ENCODE measurements around the gene GABRA4.

Gene GABRA4

DNA sequence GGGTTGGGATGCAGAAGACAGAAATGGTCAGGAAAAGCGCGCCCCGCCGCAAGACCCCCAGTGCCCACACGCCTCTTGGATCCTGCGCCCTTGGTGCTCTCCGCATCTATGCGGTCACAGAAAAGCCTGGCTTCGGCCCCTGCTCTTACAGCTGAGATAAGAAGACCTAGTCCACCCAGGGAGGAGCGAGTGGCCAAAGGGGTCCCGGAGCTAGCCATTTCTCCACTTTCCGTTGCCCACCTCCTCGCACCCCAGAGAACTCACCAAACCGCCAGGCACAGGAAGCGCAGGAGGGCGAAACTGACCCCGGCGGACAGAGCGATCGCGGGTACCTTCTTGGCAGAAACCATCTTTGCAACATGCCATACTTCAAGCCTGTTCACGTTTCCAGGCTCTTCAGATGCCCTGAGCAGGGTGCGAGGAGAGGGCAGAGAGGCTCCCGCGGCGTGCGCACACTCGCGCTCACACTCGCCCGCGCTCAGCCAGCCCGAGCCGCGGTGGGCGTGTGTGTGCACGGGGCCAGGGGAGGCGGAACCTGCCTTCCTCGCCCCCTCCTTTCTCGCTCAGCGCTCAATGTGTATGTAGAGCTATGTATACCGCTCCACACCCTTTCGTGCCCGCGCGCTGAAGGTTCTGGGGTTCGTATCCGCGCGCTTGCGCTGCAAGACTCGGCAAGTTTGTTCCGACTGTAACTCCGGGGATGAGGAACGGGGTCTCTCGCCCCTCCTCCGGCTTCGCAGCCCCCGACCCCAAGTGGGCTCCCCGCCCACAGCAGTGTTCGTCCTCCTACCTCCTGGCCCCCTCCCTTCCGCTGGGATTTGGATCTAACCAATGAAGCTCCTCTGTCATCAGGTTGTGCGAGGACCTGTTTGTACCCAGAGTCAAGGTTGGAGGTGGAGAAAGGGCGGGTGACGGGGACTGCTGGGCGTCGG is at the start of gene GABRA4:
GABRA4 (minus strand) TSS at position 507 of the 932 bp plus-strand sequence; CDS start at position 350, 157 bp downstream.
- no peak for DNase-seq

DNA sequence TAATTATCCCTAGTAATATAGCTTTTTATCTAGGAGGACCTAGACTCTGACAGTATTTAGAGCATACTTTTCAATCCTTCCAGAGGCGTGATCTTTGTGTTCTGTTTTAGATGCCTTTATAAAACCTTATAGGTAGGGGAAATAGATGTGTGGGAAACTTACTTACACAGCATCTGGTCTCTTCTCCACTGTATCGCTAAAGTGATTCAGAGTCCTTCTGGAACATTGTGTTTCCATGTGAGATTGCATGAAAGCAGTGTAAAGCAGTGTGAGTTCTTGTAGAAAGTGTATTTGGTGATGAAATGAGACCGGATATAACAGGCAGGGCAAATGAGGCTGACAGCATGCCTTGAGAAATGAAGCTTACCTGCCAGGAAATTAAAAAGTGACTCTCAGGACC is 47.4 kb upstream of the GABRA4 start:
- no peak for DNase-seq

DNA sequence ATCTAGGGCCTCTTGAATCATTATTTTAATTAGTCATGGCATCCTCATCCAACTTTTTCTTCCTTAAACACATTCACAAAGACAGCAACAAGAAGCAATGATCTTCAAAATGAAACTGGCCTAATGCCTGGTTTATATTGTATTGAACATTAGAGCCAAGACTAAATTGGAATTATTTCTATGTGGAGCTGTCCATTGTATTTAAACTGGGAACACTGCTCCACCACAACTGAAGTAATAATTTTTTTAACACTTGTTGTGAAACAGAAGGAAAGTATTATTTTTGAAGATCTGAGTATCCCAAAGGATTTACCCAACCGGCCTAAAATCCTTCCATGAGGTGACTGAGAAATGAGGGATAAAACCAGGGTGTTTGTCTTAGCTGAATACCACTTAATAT is 44.9 kb upstream of the GABRA4 start:
- DNase-seq, result no peak

DNA sequence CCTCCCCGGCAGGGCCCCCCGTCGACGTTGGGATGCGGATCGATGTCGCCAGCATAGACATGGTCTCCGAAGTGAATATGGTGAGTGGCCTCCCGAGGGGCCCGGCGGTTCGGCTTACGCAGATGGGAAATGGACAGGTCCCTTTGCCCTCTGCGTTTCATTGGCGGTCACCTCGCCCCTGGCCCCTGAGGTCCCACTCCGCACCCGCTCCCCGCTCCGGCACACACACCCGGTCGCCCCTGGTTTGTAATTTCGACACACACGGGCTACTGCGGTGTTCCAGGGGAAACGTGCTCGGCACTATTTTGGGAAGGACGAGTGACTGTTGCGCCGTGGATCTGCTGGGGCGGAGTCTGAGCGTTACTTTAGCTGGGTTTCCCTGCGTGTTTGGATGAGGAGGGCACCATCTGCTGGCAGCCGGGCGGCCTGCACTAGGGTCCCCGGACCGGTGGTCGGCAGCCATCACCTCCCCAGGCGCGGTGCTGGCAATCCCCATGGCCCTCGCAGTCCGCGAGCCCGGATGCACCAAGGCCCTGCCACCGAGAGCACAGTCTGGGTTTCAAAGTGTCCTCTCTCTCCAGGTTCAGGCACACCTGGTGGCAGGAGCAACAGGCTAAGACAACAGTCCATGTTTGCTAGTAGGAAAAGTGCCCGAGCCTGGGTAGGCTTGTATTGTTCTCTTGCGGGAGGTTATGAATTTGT is 39.2 kb upstream of the GABRA4 start:
- peak; percentile 46 for DNase-seq

DNA sequence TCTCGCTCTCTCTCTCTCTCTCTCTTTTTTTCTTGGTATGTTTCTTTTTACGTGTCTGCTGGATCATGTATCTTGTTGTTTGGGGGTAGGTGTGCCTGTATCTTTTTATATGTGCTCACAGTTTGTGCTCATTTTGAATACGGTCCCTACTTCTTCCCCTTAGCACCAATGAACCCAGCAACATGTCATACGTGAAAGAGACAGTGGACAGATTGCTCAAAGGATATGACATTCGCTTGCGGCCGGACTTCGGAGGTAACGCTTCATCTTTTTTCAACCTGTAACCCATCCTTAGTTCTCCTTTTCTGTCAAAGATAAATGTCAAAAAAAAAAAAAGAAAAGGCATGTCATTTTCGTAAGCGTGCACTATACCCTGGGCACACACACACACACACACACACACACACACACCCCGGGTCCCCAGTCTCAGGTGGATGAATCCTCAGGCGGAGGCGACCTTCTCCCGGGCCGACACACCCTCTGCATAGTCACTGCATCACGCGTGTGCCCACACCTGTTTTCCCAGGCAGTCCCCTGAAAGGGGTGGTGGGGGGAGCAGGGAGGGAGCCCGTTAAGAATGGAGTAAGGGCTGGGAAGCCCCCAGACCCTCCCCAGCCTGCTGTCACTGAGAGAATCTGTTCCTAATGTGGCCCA is 38.5 kb upstream of the GABRA4 start:
- no peak for DNase-seq

DNA sequence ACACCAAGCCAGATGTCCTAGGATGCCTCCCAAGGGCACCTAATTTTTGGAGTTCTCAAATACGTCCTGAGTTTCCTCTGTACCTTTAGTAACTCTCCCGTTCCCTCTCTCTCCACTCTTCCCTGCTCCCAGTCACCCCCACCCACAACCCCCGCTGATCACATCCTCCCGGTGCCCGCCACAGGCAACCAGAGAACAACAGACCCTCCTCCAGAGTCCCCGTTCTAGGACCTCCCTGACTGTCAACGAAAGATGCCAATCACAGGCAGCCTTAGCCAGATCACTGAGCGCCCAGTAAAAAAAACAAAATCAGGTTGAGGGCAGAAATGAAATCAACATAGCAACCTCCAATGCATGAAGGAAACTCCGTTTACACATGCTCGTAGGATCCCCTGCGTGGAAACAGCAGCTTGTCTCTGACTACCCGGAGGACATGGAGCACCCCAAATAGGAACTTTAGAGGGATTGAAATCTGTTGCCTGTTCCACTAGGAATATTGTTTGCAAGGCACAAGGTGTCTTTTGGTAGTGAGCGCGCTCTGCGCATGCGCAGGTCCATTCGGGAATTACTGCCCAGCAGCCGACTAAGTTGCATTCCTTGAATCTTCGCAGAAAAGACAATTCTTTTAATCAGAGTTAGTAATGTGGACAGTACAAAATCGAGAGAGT is 37.8 kb upstream of the GABRA4 start, which contains the start of gene GABRB1:
GABRB1 (plus strand) TSS at position 557 of the 668 bp plus-strand sequence.
- DNase-seq, result peak; percentile 28

DNA sequence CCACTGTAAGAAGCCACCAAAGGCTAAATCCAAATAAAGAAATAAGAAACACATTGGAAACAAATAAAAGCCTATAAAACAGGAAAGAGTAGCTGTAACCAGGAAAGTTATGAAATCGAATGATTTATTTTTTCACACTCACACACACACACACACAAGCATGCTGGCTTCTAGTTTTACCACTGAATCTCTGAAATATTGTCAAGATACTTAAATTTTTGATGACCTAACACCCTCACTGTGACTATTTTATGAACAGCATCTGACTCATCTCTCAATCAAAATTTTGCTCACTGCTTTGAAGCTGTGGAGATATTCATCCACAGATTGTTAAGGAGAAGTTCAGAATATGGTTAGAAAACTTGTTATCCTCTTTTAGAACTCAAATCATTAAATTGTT is 24.1 kb upstream of the GABRA4 start:
- DNase-seq, result peak; percentile 68

DNA sequence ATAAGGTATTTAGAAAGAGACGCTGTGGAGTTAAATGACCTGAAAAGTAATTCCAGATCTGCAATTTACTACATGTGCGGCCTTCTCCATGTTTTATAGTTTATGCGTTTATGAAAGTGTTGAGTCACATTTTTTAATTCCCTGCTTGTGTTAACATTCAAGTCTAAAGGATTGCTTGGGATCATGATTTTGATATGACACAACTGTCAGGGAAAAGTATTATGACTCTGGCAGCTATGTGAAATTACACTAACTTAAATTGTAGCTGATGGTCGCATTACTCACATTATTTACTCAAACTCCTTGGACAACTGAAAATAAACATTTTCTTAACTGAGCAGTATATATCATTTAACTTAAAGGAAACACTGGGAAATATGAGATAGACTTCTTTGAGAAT is 23.7 kb upstream of the GABRA4 start:
- DNase-seq, result peak; percentile 65

DNA sequence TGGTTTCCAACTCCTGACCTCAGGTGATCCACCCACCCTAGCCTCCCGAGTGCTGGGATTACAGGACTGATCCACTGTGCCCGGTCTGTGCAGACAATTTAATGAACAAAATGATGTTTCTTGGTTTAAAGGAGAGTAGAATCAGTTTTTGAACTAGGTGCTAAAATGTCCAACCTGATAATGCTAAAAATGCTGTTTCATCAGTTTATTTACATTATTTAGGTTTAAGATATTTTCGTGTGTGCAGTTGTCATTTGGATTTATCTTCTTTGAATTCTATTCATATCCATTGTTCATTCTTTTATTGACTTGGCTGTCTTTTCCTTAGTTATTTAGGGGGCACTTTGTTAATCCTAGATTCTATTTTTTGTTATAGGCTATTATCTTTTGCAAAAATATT is 20.0 kb upstream of the GABRA4 start:
- no peak for DNase-seq

DNA sequence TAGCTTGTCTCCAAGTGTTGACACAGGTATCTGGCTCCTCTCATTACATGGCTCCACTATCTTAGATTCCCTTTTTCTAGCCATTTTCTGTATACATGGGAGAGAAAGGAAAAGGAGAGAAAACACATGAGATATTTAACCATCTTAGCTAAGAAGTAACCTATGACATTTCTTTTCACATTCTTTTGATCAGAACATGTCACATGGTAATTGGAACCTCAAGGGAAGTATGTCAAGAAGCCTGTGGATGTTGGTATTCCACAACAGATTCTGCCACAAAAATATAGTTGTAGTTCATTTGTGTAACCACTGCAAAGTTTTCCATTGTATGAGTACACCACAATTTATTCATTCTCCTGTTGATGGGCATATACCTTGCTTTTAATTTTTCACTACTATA is 19.3 kb upstream of the GABRA4 start:
- no peak for DNase-seq

DNA sequence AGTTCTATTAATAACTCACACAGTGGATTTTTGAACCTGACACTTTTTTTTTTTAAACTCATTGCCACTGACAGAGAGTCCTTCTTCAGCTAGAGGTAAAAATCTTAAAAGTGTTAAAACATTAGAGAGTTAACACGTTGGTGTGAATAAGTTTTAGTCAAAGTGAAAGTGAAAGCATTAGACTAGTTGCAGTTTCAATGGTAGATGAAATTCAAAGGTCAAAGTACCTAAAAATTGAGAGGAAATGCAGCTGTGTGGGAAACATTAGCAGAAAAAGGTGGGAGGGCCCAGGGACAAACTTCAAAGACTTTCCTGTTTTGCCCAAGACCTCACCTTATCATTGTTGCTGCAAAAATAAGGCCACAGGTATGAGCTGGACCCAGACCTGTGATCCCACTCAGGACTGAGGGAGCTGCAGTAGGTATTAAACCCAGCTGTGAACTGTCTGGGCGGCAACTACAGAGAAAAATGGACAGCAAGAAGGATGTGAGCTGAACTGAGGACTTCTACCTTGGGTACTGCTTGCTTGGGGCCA is 17.6 kb upstream of the GABRA4 start:
- DNase-seq, result no peak

DNA sequence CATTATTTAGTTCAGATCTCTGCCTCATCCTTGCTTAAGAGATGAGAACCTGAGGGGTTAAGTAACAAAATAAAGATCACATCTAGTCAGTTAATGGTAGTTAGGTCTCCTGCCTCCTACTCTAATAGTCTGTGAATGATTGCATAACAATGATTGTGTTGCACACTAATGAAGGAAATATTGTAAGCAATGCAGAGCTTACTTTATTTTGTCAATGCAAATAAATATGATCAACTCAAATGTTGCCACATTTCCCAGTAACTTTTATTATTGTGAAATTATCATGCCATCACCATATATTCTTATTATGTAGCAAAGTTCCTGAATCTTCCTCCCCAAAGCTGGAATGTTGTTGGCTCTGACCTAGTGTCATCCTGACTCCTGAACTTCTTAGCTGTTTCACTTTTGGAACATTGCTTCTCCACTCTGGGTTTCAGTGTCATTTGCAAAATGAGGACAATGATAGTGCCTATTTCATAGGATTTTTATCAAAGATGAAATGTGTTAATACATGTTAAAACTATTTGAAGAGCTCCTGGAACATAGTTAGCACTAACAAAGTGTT is 17.0 kb upstream of the GABRA4 start:
- DNase-seq, result peak; percentile 6

DNA sequence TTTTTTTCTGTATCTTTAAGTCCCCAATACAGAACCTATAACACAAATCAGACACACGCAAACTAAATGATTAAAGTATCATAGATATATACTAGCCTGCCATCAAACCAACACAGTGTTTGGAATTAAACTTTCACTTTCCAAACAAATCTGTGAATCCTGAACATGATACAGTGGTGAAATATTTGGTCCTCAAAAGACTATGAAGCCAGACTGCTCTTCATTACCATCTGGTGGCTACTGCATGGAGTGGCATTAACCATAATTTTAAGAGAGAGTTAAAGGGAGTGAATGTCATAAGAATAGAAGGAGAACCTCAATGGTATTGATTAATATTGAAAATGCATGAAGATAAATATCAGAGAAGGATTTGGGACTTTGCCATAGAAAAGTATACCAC is 9.2 kb upstream of the GABRA4 start:
- DNase-seq, result peak; percentile 53

DNA sequence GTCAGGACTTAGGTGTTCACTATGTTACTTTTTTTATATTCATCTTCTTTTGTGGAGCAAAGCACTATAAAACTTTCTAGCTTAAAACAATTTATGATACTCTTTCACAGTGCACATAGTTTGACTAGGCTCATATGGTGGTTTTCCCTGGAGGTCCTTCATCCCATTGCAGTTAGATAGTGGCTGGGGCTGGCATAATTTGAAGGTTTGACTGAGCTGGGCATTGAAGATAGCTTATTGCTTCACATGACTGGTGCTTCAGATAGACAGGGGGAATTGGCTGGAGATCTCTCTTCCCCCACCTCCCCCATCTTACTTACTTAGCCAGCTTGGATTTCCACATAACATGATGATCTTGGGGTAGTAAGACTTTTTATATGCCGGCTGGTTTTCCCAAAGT is 7.0 kb upstream of the GABRA4 start:
- no peak for DNase-seq

DNA sequence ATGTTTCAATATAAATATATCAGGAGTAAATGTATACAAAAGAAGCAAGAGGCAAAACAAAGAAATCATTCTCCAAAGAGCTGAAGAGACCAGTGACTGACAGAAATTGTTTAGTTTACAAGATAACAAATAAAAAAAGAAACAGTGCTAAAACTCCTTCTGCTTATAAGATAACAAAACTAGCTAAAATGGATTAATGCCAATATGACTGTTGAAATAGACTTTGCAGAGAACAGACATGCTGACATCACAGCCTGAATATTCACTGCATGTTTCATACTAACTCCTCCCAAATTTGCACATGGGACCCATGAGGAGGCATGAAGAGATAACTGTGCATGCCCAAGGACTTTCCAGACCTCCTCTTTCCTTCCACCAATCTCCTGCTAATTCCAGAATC is 6.2 kb upstream of the GABRA4 start:
- peak; percentile 34 for DNase-seq

DNA sequence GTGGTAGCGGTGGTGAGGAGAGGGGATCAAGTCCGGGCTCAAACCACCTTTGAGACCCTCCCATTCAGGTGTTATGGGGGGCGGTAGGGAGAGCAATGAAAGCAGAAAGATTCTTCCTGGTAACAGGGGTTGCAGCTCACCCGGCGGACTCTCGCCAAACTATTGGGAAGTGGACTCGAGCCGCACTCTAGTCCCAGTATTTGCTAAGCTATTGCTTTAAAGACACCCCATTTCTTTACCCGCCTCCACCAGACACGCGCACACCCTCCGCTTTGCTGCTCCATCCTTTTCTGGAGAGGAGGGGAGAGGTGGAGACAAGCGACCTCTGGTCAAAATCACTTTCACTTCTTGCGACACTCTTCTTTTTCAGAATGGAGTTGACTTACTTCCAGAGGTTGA is 625 bp upstream of the GABRA4 start:
- DNase-seq, result no peak

DNA sequence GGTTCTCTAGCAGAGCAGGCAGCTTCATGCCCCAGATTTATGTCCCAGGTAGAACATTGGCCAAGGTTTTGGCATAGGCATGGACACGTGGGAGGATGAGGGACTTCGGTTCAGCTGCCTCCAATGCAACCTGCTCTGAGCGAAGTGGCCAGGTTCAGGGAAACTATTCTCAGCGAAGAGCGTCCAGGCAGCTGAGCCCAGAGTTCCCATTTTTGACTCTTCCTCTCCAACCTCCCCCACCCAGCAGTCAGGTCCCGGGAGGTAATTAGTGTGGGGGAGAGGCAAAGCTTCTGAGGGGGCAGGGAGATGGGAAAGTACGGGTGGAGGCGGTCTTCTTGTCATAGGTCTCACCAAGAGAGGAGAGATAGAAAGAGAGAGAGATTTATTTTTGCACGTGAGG is 1.0 kb downstream of the GABRA4 start:
- no peak for DNase-seq

DNA sequence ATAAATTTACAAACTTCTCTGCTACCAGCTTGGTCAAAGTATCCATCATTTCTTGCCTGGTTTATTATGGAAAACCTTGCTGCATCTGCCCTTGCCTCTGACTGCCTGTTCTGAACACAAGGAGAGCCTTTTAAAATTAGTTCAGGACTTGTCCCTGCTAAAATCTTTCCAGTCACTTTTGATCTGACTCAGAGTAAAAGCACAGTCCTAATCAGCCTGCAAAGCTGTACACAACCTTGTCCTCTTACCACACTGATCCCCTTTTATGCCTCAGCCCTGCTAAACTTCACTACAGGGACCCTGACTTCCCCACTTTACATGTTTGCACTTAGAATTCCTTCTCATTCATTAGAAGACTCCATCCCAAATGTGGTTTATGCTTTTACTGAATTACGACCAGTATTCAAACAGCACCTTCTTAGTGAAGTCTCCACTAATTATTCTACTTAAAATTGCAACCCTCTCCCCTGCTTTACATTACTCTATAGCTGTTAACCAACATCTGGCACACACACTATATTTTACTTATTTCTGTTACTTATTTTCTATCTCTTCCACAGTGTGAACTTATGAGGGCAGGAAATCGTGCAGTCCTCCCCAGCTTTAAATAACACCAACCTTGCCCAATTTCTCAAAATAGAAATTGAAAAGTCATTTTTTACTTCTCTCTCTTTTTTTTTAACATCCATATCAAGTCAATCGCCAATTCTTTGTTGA is 6.3 kb downstream of the GABRA4 start:
- no peak for DNase-seq

DNA sequence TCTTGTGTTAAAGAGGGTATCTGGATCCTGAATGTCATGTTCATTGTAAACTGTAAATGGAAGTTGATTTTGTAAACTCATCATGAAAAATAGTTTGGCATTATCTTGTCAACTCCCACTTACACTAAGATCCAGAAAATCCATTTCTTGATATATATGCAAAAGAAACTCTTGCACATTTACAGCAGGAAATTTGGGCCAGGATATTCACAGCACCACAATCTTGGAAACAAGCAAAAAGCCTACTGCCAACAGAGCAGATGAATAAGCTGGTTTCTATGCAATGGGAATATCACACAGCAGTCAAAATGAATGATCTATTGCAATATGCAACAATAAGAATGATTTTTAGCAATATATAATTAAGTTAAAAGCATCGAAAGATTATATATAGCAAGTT is 8.6 kb downstream of the GABRA4 start:
- DNase-seq, result no peak

DNA sequence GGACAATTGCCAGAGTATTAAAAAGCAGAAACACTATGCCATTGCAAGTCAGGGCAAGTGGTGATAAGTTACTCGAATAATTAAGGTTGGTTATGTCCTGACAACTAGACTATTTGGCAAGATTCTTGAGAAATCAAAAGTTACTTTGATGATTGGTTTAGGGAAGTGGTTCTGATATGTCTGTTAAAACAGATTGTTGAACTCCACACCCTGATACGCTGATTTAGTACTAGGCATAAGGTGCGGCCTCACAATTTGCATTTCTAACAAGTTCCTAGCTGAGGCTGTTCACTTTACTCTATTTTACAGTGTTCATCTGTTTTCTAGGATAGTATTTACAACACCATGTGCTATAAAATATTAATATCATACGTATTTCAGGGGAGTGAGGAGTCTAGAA is 12.5 kb downstream of the GABRA4 start:
- no peak for DNase-seq

DNA sequence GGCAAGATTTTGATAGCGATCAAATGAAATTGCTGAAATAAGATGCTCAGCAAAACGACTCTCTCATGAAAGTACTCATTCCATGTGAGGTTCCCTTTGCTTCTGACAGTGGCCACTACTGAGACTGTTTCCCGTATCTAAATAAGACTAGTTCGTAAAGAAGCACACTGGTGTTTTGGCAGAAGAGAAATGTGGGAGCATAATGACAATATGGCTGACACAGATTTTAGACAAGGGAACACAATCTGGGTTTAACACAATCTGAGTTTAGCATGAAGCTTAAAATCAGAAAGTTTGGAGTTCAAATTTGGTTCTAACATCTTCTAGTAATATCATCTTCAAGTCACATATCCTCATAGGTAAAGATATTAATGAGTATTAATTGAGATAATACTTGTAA is 13.7 kb downstream of the GABRA4 start:
- no peak for DNase-seq

DNA sequence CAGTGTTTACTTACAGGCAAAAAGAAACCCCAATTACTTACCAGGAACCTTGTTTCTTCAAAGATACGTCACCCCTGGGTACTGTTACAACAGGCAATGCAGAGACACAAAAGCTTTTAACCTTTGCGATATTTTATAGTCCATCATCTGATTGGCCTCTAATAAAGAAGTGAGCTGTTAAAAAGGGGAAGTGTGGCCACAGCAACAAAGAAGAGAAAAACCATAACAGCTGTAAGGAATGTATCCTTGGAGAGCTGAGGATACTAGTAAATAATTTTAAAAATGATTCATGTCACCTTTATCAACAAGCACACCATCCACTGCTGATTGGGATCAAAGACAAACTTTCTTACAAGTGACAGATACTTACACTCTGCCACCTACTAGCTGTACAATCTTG is 14.1 kb downstream of the GABRA4 start:
- no peak for DNase-seq
